Esophagus muscularis mucosa (tissue), 4 donors: ENCODE results near the gene BACE1. TPM values are rescaled to one million over a fixed set of nuclear protein-coding genes. Genes with fewer than 3 reads are reported as not detected.
"Not testable (repeated sequence)": the region's sequence is repeated elsewhere in the genome, so short reads cannot be mapped to it uniquely, and the experiment has no call there.

Experiments used
- DNase-seq: peaks from one replicate; pipeline ENCODE4 v3.0.0-alpha.2; 2017; ENCODE audit errors: extremely low spot score
- H3K27ac ChIP-seq, 4 donors: fragments of 200-600 bp; sonication (generic); replicated peaks in 1 of 4; 1 replicate in 3 of 4; 2 replicates in 1 of 4; pipeline ENCODE4 v1.5.1; 2016 to 2019; ENCODE audit warnings: mild to moderate bottlenecking in 1 of 4
- H3K27me3 ChIP-seq, 4 donors: fragments of 200-600 bp; sonication (generic); one replicate each; pipeline versions ENCODE4 v1.5.1 to v1.6.0; 2016 to 2019
- H3K36me3 ChIP-seq, 4 donors: fragments of 200-600 bp; sonication (generic); one replicate each; pipeline ENCODE4 v1.5.1; 2016 to 2019
- H3K4me1 ChIP-seq, 4 donors: fragments of 200-600 bp; sonication (generic); one replicate each; pipeline ENCODE4 v1.5.1; 2016 to 2019
- H3K4me3 ChIP-seq, 4 donors: fragments of 200-600 bp; sonication (generic); 1 replicate in 2 of 4; 2 replicates in 2 of 4; pipeline ENCODE4 v1.5.1; 2016 to 2019; ENCODE audit warnings: mild to moderate bottlenecking in 4 of 4, moderate library complexity in 1 of 4
- H3K9me3 ChIP-seq, 4 donors: fragments of 200-600 bp; sonication (generic); 1 replicate in 3 of 4; 2 replicates in 1 of 4; pipeline ENCODE4 v1.5.1; 2016 to 2019
- EP300 ChIP-seq: sonication (generic); formaldehyde crosslinking; IDR thresholded peaks from one replicate; pipeline ENCODE4 v1.6.1; 2017; ENCODE audit warnings: antibody characterized with exemption
- POLR2A ChIP-seq: fragments of 450-650 bp; IDR thresholded peaks from one replicate; pipeline ENCODE4 v1.6.1; 2017; ENCODE audit warnings: antibody characterized with exemption, moderate library complexity, mild to moderate bottlenecking, low read depth
- POLR2AphosphoS5 ChIP-seq, 2 donors: sonication (generic); formaldehyde crosslinking; IDR thresholded peaks; one replicate each; pipeline ENCODE4 v1.6.1; 2017; ENCODE audit warnings: antibody characterized with exemption in 2 of 2
- WGBS: methylation state at CpG from one replicate; pipeline ENCODE4 v1.1.5; 2018; 5-methylcytosine and 5-hydroxymethylcytosine counted together
- intact Hi-C: fragments of 100-400 bp; cut with DNase I; formaldehyde crosslinking; loops from one replicate; pipeline ENCODE4 v1.15.1; 2023
- total RNA-seq, 4 donors: library from RNA; depleted of rRNA; stranded (reverse); fragments of >200 nt; gene quantifications; one replicate each; pipeline versions ENCODE4 v1.1.0 to v1.2.1, GENCODE V29; 2016
- TF ChIP-seq, protein P1 (sequence below), 3 experiments: fragments of 200-600 bp in 2 of 3; fragments of 450-650 bp in 1 of 3; sonication (generic) in 2 of 3; IDR thresholded peaks; one replicate each; pipeline ENCODE4 v1.5.1; 2017 to 2019; ENCODE audit warnings: antibody characterized with exemption in 3 of 3, mild to moderate bottlenecking in 2 of 3, moderate library complexity in 1 of 3

The BACE1 gene
- total RNA-seq, 4 donors from 2014 or later = 20.8 to 37.7 (median 23.9) TPM

DNA sequence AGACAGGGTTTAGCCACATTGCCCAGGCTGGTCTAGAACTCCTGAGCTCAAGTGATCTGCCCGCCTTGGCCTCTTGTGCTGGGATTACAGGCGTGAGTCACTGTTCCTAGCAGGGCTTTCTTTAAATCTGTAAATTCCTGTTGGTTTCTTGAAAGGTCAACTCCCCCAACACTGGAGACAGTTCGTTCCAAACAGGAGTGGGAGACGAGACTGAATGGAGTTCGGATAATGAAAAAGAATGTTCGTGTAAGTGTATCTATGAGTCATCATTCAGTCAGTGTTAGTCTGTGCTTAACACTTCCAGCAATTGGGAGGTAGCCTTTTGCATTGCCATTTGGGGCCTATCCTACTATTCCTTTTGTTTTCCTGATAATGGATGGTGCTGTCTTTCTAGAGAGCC is 34.9 kb downstream of the BACE1 start:
- no peaks in the 10 kb centered on the region for H3K9me3 ChIP-seq

GRCh38 chr11:117279711-117280376 is 36.2 kb downstream of the BACE1 start:
- TF ChIP-seq, protein P1, sequence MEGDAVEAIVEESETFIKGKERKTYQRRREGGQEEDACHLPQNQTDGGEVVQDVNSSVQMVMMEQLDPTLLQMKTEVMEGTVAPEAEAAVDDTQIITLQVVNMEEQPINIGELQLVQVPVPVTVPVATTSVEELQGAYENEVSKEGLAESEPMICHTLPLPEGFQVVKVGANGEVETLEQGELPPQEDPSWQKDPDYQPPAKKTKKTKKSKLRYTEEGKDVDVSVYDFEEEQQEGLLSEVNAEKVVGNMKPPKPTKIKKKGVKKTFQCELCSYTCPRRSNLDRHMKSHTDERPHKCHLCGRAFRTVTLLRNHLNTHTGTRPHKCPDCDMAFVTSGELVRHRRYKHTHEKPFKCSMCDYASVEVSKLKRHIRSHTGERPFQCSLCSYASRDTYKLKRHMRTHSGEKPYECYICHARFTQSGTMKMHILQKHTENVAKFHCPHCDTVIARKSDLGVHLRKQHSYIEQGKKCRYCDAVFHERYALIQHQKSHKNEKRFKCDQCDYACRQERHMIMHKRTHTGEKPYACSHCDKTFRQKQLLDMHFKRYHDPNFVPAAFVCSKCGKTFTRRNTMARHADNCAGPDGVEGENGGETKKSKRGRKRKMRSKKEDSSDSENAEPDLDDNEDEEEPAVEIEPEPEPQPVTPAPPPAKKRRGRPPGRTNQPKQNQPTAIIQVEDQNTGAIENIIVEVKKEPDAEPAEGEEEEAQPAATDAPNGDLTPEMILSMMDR (IDR thresholded peaks at IDR 0.05) = no peak
- TF ChIP-seq EP300 (no peak), POLR2A (no peak)
- no peak overlapping the region for H3K4me3 ChIP-seq
- peaks cover 0 to 3% (median 0%) of the 10 kb centered on the region in 4 donors for H3K4me1 ChIP-seq
- peaks cover 24 to 63% (median 55%) of the 10 kb centered on the region in 4 donors for H3K36me3 ChIP-seq
- H3K9me3 ChIP-seq = no peaks in the 10 kb centered on the region
- H3K27me3 ChIP-seq = no peaks in the 10 kb centered on the region
- 85% methylated on average over 4 of the region's 4 CpGs for WGBS
- intact Hi-C loops = no loop called here
- H3K27ac ChIP-seq = no peak overlapping the region
- DNase-seq = no peak

More for the DNA sequence above, 34.9 kb downstream of the BACE1 start:
- WGBS = 67% methylated on average over 6 of the region's 6 CpGs
- Histone ChIP-seq H3K27me3 (no peaks in the 10 kb centered on the region), H3K27ac (no peak overlapping the region), H3K4me3 (no peak overlapping the region), H3K4me1 (peaks cover 0 to 3% (median 0%) of the 10 kb centered on the region in 4 donors), H3K36me3 (peaks cover 37 to 70% (median 64%) of the 10 kb centered on the region in 4 donors)
- intact Hi-C loops = no loop called here
- DNase-seq = no peak
- TF ChIP-seq POLR2AphosphoS5 (IDR thresholded peaks at IDR 0.05) (no peak), POLR2A (no peak)
- TF ChIP-seq, protein P1 (IDR thresholded peaks at IDR 0.05) = no peak

GRCh38 chr11:117278347-117278746 is 37.7 kb downstream of the BACE1 start:
- H3K9me3 ChIP-seq = no peaks in the 10 kb centered on the region
- intact Hi-C loops = no loop called here
- H3K4me1 ChIP-seq = peaks cover 0 to 3% (median 0%) of the 10 kb centered on the region in 4 donors
- H3K27me3 ChIP-seq = no peaks in the 10 kb centered on the region
- H3K4me3 ChIP-seq = no peak overlapping the region
- DNase-seq = no peak
- TF ChIP-seq EP300 (no peak), POLR2AphosphoS5 (IDR thresholded peaks at IDR 0.05) (no peak), POLR2A (no peak)
- TF ChIP-seq, protein P1 (IDR thresholded peaks at IDR 0.05) = no peak
- peaks cover 11 to 60% (median 40%) of the 10 kb centered on the region in 4 donors for H3K36me3 ChIP-seq
- 80% methylated on average over 2 of the region's 2 CpGs for WGBS
- H3K27ac ChIP-seq = no peak overlapping the region

DNA sequence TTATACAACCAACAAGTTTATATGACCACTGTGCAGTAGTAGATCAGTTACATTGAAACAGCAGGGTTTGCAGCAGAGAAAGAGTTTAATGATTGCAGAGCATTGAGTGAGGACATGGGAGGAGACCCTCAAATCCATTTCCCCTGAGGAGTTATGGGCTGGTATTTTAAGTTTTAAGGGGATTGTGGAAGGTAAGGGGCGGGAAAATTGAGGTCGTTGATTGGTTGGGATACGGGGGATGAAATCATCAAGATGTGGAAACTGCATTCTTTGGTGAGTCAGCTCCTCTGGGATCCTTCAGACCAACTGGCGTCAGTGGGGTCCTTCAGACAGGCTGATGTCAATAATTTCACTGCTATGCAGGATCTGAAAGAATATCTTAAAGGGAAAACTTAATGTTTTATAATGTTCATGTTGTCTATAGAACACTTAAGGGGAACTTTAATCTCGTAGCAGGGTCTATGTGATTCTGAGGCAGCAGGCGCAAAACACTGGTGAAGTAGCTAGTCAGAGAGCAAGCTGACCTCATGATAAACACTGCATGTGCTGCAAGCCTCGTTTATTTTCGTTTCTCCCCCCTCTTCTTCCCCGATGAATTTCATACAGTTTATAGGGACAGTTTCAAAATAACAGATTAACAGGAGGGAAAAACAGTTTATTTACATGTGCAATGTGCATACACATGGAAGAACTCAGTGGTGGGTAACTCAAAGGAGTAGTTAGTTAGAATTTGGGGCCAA is 42.3 kb downstream of the BACE1 start:
- WGBS = 81% methylated on average over 9 of the region's 9 CpGs
- no peak for TF ChIP-seq POLR2AphosphoS5 (IDR thresholded peaks at IDR 0.05)
- TF ChIP-seq POLR2A = no peak
- TF ChIP-seq EP300 = no peak
- TF ChIP-seq, protein P1 (IDR thresholded peaks at IDR 0.05) = no peak
- peaks cover 0 to 39% (median 12%) of the 10 kb centered on the region in 4 donors for H3K36me3 ChIP-seq
- no peaks in the 10 kb centered on the region for H3K4me1 ChIP-seq
- DNase-seq = no peak
- H3K27me3 ChIP-seq = no peaks in the 10 kb centered on the region
- intact Hi-C loops = no loop called here
- H3K27ac ChIP-seq = no peak overlapping the region
- H3K9me3 ChIP-seq = no peaks in the 10 kb centered on the region
- no peak overlapping the region for H3K4me3 ChIP-seq

GRCh38 chr11:117272175-117272574 is 43.9 kb downstream of the BACE1 start:
- H3K4me3 ChIP-seq, H3K27me3 ChIP-seq, DNase-seq, H3K9me3 ChIP-seq, H3K27ac ChIP-seq, H3K4me1 ChIP-seq, intact Hi-C loops: not testable (repeated sequence)
- H3K36me3 ChIP-seq = peaks cover 0 to 39% (median 14%) of the 10 kb centered on the region in 4 donors
- 95% methylated on average over 5 of the region's 5 CpGs for WGBS
